Activated B cell treated with CpG ODN at 0.5 μM for 24 hours (primary cell): ENCODE results near the gene MTHFD1L. TPM values are rescaled to one million over a fixed set of nuclear protein-coding genes. Genes with fewer than 3 reads are reported as not detected.
"Not testable (repeated sequence)": the region's sequence is repeated elsewhere in the genome, so short reads cannot be mapped to it uniquely, and the experiment has no call there.

Experiments
- ATAC-seq: fragments of 200-7000 bp; cut with Tn5 transposase; one replicate; pipeline ENCODE4 v1.10.0; 2021; ENCODE audit warnings: low read depth, mild to moderate bottlenecking, moderate library complexity
- CTCF ChIA-PET: fragments of 350-600 bp; sonication (Branson Sonifier 250); formaldehyde crosslinking; loops from one replicate; lab custom pipeline; 2021; ENCODE audit warnings: antibody characterized with exemption; lab: Charles Lee
- POLR2A ChIA-PET: fragments of 350-600 bp; sonication (Branson Sonifier 250); formaldehyde crosslinking; loops from one replicate; lab custom pipeline; 2021; ENCODE audit warnings: antibody characterized with exemption; lab: Charles Lee
- DNase-seq: peaks from one replicate; pipeline ENCODE4 v3.0.0; 2022
- H3K27ac Mint-ChIP-seq: one replicate; pipeline ENCODE4 v1.8.0; 2020; ENCODE audit warnings: mixed read lengths
- H3K27me3 Mint-ChIP-seq: one replicate; pipeline ENCODE4 v1.8.0; 2021; ENCODE audit warnings: mixed read lengths
- H3K36me3 Mint-ChIP-seq: one replicate; pipeline ENCODE4 v1.8.0; 2021; ENCODE audit warnings: low read depth, mixed read lengths
- H3K4me1 Mint-ChIP-seq: one replicate; pipeline ENCODE4 v1.8.0; 2021; ENCODE audit warnings: mixed read lengths
- H3K4me3 Mint-ChIP-seq: one replicate; pipeline ENCODE4 v1.8.0; 2020; ENCODE audit warnings: mild to moderate bottlenecking, mixed read lengths
- H3K9me3 Mint-ChIP-seq: one replicate; pipeline ENCODE4 v1.8.0; 2020; ENCODE audit warnings: mixed read lengths
- CTCF ChIP-seq: fragments of 200-600 bp; IDR thresholded peaks from one replicate; pipeline ENCODE4 v1.8.0; 2022; ENCODE audit warnings: antibody characterized with exemption, mild to moderate bottlenecking
- intact Hi-C: fragments of 100-400 bp; cut with micrococcal nuclease; formaldehyde crosslinking; loops from one replicate; pipeline ENCODE4 v1.15.1; 2024
- total RNA-seq: library from RNA; stranded (reverse); gene quantifications from 2 replicates; pipeline ENCODE4 v1.2.3, GENCODE V29; 2022

MTHFD1L gene
- total RNA-seq, 1 donor from 2014 or later: 60.4 TPM

GRCh38 chr6:151127133-151127798, 261.8 kb downstream of the MTHFD1L start:
- H3K4me3 Mint-ChIP-seq, POLR2A ChIA-PET, H3K36me3 Mint-ChIP-seq, intact Hi-C loops, H3K27ac Mint-ChIP-seq, DNase-seq, H3K27me3 Mint-ChIP-seq, H3K9me3 Mint-ChIP-seq, H3K4me1 Mint-ChIP-seq, ATAC-seq, CTCF ChIA-PET: not testable (repeated sequence)

DNA sequence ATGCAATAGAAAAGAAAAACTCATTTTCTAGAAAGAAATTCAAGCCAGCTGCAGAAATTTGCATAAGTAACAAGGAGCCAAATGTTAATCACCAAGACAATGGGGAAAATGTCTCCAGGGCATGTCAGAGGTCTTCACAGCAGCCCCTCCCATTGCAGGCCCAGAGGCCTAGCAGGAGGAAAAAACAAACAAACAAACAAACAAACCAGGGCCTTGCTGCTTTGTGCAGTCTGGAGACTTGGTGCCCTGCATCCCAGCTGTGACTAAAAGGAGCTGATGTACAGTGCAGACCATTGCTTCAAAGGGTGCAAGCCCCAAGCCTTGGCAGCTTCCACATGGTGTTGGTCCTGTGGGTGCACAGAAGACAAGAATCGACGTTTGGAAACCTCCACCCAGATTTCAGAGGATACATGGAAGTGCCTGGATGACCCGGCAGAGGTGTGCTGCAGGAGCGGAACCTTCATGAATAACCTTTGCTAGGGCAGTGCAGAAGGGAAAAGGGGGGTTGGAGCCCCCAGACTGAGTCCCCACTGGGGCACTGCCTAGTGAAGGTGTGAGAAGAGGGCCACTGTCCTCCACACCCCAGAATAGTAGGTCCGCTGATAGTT, 263.4 kb downstream of the MTHFD1L start:
- ChIA-PET CTCF (no interaction called here), POLR2A (no interaction called here)
- Mint-ChIP-seq H3K36me3 (no peaks in the 10 kb centered on the region), H3K4me1 (peaks cover 10% of the 10 kb centered on the region), H3K27ac (no peak overlapping the region), H3K4me3 (no peak overlapping the region), H3K9me3 (peaks cover 6% of the 10 kb centered on the region), H3K27me3 (no peaks in the 10 kb centered on the region)
- no peak for DNase-seq
- ATAC-seq: no peak
- TF ChIP-seq CTCF: no peak
- intact Hi-C loops: no loop called here

DNA sequence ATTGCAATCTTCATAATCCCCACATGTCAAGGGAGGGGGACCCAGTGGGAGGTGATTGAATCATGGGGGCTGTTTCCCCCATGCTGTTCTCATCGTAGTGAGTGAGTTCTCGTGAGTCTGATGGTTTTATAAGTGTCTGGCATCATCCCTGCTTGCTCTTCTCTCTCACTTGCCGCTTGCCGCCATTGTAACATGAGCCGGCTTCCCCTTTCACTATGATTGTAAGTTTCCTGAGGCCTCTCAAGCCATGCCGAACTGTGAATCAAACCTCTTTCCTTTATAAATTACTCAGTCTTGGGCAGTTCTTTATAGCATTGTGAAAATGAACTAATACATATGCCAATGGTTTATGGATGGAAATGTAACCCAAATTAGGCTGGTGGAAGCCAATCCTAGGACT, 264.8 kb downstream of the MTHFD1L start:
- no peaks in the 10 kb centered on the region for H3K36me3 Mint-ChIP-seq
- intact Hi-C loops: no loop called here
- no peak for DNase-seq
- CTCF ChIA-PET: no interaction called here
- H3K4me3 Mint-ChIP-seq: no peak overlapping the region
- TF ChIP-seq CTCF: no peak
- POLR2A ChIA-PET: no interaction called here
- peak; percentile 49 for ATAC-seq
- H3K27me3 Mint-ChIP-seq: no peaks in the 10 kb centered on the region
- peaks cover 10% of the 10 kb centered on the region for H3K4me1 Mint-ChIP-seq
- peaks cover 6% of the 10 kb centered on the region for H3K9me3 Mint-ChIP-seq
- no peak overlapping the region for H3K27ac Mint-ChIP-seq

DNA sequence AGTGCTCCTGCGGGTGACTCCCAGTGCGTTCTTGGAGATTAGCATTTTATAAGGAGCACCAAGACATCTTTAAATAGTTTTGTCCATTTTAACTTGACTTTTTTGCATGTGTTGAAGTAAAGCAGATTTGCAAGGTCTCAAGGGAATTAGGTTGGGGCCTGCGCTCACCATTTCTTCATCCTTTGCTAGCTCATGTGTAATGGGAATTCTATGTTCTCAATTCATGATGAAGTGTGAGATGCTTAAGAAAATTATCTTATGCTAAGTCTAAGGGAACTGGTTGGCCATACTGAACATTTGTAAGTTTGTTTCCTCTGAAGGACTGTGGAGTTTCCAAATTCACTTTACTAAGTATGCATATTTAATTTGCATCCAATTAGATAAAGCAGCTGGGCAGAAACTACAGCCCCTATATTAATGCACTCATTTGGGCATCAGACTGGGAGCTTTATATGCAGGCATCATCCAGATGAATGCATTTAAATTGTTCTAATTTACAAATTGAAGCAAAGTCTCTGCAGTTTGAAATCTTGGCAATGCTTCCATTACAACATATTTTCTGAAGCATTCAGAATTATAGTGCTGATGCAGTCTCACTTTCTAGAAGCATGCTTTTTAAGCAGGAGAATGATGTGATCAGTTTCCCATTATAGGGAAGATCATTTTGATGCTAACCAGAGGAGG, 266.0 kb downstream of the MTHFD1L start:
- Mint-ChIP-seq H3K36me3 (no peaks in the 10 kb centered on the region), H3K4me3 (no peak overlapping the region), H3K27me3 (no peaks in the 10 kb centered on the region), H3K9me3 (peaks cover 6% of the 10 kb centered on the region), H3K4me1 (peaks cover 10% of the 10 kb centered on the region), H3K27ac (no peak overlapping the region)
- CTCF ChIA-PET: no interaction called here
- no peak for DNase-seq
- no peak for ATAC-seq
- POLR2A ChIA-PET: interaction anchor here (0.5 kb wide), 1 partner anchor 1002 kb away, joined by 6 read pairs; no protein-coding TSS in a partner anchor
- intact Hi-C loops: no loop called here
- no peak for TF ChIP-seq CTCF

DNA sequence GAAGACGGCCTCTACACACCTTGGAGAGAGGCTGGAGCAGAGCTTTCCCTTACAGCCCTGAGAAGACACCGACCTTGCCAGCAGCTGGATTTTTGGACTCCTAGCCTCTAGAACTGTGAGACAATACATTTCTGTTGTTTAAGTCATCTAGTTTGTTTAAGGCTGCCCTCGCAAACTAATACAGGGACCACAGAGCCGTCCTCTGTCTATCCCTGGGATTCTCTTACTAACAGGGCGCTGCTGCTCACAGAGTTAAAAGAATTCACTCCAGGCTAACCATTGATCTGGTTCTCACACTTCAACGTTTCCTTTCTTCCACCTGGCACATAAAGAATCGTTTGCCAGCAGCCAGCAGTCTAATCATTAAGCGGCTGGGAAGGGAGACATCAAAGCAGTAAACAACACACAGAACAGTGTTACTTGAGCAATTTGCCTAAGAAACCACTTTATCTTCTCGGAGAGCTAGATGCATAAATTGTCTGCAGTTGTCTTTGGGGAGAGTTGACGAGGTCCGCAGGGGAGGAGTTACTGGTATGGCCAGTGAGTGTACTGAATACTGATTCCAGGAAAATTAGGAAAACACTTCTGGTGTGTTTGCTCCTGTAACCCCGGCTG, 270.7 kb downstream of the MTHFD1L start:
- DNase-seq: no peak
- CTCF ChIA-PET: no interaction called here
- no peak for ATAC-seq
- Mint-ChIP-seq H3K4me1 (no peaks in the 10 kb centered on the region), H3K27me3 (peaks cover 5% of the 10 kb centered on the region), H3K9me3 (peaks cover 3% of the 10 kb centered on the region), H3K36me3 (no peaks in the 10 kb centered on the region), H3K4me3 (no peak overlapping the region), H3K27ac (no peak overlapping the region)
- no peak for TF ChIP-seq CTCF
- intact Hi-C loops: no loop called here
- POLR2A ChIA-PET: no interaction called here
